HL-60 (cell line): Measurements from ENCODE around the gene TARDBP.

Source experiments
- CTCF ChIP-seq: IDR thresholded peaks from one replicate; pipeline ENCODE4 v1.5.1; 2011; ENCODE audit warnings: low read length, control low read depth, inconsistent platforms; ENCODE audit not compliant: insufficient read depth
- POLR2AphosphoS5 ChIP-seq: IDR thresholded peaks from 2 replicates; pipeline ENCODE4 v1.6.1; 2012; ENCODE audit warnings: low read depth
- REST ChIP-seq: IDR thresholded peaks from 2 replicates; pipeline ENCODE4 v1.6.1; 2012; ENCODE audit warnings: low read depth; ENCODE audit not compliant: insufficient replicate concordance

GRCh38 chr1:11046625-11047365 is 34.3 kb downstream of the TARDBP start, which contains the start of gene MASP2:
- TF ChIP-seq CTCF (no peak), POLR2AphosphoS5 (no peak), REST (no peak)
